ENCODE measurements around the gene SSBP4. TPM values are rescaled to one million over a fixed set of nuclear protein-coding genes. Genes with fewer than 3 reads are reported as not detected.
A peak's percentile ranks its signal among the peaks of the same experiment; 100 is the strongest.

Gene SSBP4
- total RNA-seq, 1 donor = 56.1 TPM

DNA sequence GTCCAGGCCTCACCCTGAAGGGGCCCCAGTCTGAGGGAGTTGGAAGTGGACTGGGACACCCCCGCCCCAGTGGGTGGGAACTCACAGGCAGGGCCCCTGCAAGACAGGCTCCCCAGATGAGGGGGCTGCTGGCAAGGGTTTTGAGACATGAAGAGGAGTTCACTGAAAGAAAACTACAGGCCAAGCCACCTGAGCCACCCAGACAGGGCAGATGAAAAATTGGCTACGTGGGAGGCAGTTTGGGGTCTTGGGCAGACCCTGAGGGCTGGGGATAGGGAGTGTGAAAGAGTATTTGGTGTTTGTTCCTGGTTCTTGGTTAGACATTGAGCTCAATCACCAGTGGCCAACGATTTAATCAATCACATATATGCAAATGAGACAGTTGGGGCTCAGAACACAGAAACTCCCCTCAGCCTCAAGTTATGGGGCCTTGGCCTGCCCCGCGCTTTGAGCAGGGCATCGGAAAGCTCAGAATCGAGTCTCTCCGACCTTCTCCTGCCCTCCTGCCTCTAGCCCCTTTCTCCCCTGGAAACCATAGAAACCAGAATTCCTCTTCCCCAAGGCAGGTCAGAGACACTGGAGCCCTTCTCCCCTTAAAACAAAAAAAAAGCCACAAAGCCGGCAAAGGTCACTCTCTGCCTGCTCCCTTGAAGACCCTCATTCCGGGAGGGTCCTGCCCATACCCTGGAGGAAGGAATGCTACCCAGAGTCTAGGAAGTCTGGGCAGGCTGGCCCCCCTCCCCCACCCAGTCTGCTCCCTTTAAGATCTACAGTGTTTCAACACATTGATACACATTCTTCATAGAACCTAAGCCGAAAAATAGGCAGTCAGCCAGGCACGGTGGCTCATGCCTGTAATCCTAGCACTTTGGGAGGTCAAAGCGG lies 20.1 kb downstream of the SSBP4 start:
- TF ChIP-seq, protein P1, sequence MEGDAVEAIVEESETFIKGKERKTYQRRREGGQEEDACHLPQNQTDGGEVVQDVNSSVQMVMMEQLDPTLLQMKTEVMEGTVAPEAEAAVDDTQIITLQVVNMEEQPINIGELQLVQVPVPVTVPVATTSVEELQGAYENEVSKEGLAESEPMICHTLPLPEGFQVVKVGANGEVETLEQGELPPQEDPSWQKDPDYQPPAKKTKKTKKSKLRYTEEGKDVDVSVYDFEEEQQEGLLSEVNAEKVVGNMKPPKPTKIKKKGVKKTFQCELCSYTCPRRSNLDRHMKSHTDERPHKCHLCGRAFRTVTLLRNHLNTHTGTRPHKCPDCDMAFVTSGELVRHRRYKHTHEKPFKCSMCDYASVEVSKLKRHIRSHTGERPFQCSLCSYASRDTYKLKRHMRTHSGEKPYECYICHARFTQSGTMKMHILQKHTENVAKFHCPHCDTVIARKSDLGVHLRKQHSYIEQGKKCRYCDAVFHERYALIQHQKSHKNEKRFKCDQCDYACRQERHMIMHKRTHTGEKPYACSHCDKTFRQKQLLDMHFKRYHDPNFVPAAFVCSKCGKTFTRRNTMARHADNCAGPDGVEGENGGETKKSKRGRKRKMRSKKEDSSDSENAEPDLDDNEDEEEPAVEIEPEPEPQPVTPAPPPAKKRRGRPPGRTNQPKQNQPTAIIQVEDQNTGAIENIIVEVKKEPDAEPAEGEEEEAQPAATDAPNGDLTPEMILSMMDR (IDR thresholded peaks at IDR 0.05; ENCODE audit: insufficient read depth, low read depth, low read length) = peak; percentile 24
- H3K4me3 ChIP-seq (ENCODE audit: low read depth, low read length) = no peak overlapping the region
- DNase-seq (ENCODE audit: low read depth) = peak; percentile 87

- DNase-seq (ENCODE audit: low read depth) = no peak
- no peak overlapping the region for H3K4me3 ChIP-seq (ENCODE audit: low read depth, low read length)
- TF ChIP-seq, protein P1 (IDR thresholded peaks at IDR 0.05; ENCODE audit: insufficient read depth, low read depth, low read length) = no peak
These were observed 20.7 kb downstream of the SSBP4 start for GRCh38 chr19:18439910-18440237.

DNA sequence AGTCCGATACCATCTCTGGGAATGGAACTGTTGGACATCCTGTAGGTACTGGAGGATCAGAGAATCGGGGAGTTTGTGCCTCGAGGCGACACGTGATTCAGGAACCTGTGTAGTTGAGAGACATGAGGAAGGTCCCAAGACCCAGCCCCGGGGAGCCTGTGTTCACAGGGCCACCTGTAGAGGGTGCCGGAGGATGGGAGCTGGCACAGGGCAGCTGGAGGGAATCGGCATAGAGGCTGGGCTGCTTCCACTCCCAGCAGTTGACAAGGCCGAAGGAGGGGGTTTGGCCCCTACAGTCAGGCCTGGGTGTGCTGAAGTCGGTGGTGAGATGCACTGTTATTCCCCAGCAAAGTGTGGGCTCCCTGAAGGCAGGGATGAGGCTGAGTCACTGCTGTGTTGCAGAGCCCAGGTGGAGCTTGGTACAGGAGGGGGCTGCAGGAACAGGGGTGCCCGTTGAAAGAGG lies 21.2 kb downstream of the SSBP4 start:
- DNase-seq (ENCODE audit: low read depth) = no peak
- TF ChIP-seq, protein P1 (IDR thresholded peaks at IDR 0.05; ENCODE audit: insufficient read depth, low read depth, low read length) = peak; percentile 39

DNA sequence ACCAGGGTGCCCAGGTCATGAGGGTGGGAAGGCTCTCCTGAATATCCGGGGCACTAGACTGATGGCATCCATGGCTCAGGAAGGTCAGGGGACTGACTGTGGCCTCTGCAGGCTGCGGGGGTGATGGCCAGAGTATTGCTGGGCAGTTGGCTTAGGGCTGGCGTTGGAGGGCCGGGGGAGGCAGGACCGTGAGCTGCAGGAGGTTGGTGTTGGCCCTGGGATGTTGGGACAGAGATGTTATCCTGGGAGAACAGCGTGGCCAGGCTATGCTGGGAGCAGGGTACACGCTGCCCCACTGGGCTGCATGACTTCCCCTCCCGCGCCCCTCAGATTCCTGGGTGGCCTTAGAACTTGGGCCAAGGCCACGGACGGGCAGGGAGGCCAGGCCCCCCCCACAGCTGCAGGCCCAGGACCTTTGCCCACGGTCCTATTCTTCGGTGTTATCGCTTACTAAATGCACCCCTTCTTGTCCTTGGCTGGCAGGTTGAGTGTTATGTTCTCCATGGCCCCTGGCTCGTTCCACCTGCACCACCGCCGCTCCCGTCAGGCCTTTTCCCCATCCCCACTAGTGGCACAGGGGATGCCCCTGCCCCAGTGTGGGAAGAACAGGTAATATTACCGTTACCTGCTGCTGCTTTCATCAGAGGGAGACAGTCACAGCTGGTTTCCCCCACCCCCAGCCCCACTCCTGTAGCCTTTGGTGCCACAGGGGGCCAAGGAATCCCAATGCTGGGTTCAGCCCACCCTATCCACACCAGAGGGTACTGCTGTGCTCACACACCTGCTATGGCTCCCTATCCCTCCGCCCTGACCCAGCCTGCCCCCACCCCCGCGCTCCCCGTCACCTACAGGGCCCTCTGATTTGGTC lies 22.0 kb downstream of the SSBP4 start:
- TF ChIP-seq, protein P1 (IDR thresholded peaks at IDR 0.05; ENCODE audit: insufficient read depth, low read depth, low read length) = no peak
- no peak for DNase-seq (ENCODE audit: low read depth)
- no peak overlapping the region for H3K4me3 ChIP-seq (ENCODE audit: low read depth, low read length)

More for the DNA sequence above, 21.2 kb downstream of the SSBP4 start:
- H3K4me3 ChIP-seq (ENCODE audit: low read depth, low read length) = no peak overlapping the region

DNA sequence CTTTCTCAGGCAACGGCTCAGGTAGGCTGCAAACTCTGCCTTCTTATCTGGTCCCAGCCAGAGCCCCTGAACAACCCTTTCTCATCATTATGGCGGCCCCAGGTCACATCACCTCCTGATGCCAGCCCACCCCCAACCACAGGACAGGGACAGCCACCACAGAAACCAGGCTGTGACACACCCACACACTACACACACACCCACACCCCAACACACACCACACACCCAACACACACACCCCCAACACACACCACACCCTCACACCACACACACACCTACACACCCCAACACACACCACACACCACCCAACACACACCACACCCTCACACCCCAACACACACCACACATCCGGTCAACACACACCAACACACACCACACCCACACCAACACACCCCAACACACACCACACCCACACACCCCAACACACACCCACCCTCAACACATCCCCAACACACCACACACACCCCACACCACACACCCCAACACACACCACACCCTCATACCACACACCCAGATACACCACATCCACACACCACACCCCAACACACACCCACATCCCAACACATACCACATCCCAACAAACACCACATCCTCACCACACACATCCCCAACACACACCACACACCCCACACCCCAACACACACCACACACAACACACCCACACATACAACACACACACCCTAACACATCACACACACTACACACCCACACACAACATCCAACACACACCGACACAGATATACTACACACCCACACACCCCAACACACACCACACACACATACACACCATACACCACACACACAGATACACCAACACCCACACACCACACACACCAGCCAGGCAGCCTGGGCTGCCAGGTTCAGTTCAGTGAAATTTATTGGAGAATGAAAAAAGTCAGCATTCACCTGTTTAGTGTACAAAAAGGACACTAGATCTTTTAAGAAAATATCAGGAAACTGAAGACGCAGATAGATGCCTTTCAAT lies 22.9 kb downstream of the SSBP4 start:
- TF ChIP-seq, protein P1 (IDR thresholded peaks at IDR 0.05; ENCODE audit: insufficient read depth, low read depth, low read length) = no peak
- H3K4me3 ChIP-seq (ENCODE audit: low read depth, low read length) = no peak overlapping the region
- DNase-seq (ENCODE audit: low read depth) = no peak

DNA sequence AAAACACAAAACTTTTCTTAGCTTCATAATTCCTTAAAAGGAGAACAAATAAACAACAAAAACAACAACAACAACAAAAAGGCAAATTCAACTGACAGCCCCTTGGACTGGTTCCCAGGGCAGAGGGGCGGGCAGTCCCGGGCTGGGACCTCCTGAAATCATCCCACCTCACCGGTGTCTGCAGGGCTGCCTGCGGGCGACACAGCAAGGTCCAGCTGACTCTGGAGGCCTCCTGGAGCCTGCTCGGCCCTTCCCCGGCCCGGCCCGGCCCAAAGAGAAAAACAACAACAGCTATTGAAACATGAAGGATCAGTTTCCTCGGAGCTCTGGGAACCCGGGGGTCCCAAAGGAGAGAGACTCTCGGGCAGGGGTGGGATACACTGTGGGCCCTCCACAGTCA lies 23.7 kb downstream of the SSBP4 start:
- DNase-seq (ENCODE audit: low read depth) = no peak
- TF ChIP-seq, protein P1 (IDR thresholded peaks at IDR 0.05; ENCODE audit: insufficient read depth, low read depth, low read length) = no peak
- H3K4me3 ChIP-seq (ENCODE audit: low read depth, low read length) = no peak overlapping the region

Data from fibroblast of villous mesenchyme (primary cell).